Dendritic cell treated with granulocyte-macrophage colony-stimulating factor and Interleukin-4, amounts not matched to agents 40 ng/mL and 50 ng/mL, for 4 days (primary cell): ENCODE data around the gene BCL6.

Source experiments
- H3K27ac Mint-ChIP-seq: one replicate; pipeline ENCODE4 v1.8.0; 2022; ENCODE audit warnings: mild to moderate bottlenecking, mixed read lengths
- H3K27me3 Mint-ChIP-seq: one replicate; pipeline ENCODE4 v1.8.0; 2022; ENCODE audit warnings: mild to moderate bottlenecking, mixed read lengths
- H3K36me3 Mint-ChIP-seq: one replicate; pipeline ENCODE4 v1.8.0; 2022; ENCODE audit warnings: low read depth, mixed read lengths
- H3K4me1 Mint-ChIP-seq: one replicate; pipeline ENCODE4 v1.8.0; 2022; ENCODE audit warnings: low read depth, mixed read lengths
- H3K4me3 Mint-ChIP-seq: one replicate; pipeline ENCODE4 v1.8.0; 2022; ENCODE audit warnings: mild to moderate bottlenecking, moderate library complexity, mixed read lengths
- H3K9me3 Mint-ChIP-seq: one replicate; pipeline ENCODE4 v1.8.0; 2022; ENCODE audit warnings: mixed read lengths
- intact Hi-C: fragments of 100-400 bp; cut with micrococcal nuclease; formaldehyde crosslinking; loops from one replicate; pipeline ENCODE4 v1.15.0; 2022

The BCL6 gene

DNA sequence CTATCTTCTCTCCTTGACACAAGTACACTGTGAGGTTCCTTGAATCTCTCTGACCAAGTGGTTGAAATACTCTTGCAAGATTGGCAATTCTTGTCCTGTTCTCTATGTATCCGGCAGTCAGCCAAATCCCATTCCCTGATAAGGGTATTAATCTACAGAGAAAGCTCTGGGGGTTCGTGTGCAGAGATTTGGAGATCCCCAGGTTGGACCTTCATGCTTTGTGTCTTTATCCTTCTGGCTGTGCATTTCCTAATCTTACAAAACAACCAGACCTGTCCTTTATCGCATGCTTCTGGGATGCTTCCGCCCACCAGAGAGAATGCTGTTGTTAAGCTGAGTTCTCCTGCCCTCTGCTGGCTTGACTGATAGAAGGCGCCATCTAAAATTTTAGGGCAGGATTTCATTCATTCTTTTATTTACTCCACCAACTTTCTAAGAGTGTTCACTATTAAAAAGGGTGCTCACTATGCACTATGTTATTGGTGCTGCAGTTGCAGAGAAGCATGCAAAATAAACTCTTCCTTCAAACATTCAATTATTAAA lies 66.5 kb downstream of the BCL6 start:
- Mint-ChIP-seq H3K27me3 (peaks cover 32% of the 10 kb centered on the region), H3K9me3 (no peaks in the 10 kb centered on the region), H3K27ac (no peak overlapping the region), H3K36me3 (no peaks in the 10 kb centered on the region), H3K4me3 (no peak overlapping the region), H3K4me1 (peaks cover 5% of the 10 kb centered on the region)
- intact Hi-C loops: loop anchor here (1.0 to 2.0 kb wide), 4 partner anchors 36 to 458 kb away; no protein-coding TSS in a partner anchor

DNA sequence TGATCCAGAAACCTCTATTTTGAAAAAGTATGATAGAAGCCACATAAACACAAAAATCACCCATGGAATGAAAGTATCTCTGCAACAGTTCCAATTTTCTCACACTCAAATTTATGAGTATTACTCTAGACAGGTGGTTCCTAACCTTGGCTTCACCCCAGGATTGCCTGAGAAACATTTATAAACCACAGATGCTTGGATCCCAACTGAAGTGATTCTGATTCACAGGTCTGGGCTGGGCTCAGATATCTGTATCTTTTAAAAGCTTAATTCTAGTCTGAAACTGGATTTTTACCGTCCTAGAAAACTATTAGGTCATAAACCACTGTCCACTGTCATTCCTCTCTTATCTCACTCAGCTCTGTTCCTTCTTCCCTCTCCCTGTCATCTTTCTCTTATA lies 67.7 kb downstream of the BCL6 start:
- Mint-ChIP-seq H3K27me3 (peaks cover 28% of the 10 kb centered on the region), H3K9me3 (no peaks in the 10 kb centered on the region), H3K36me3 (no peaks in the 10 kb centered on the region), H3K4me1 (peaks cover 5% of the 10 kb centered on the region), H3K27ac (no peak overlapping the region), H3K4me3 (no peak overlapping the region)
- intact Hi-C loops: loop anchor here (2.0 kb wide), 1 partner anchor 37 kb away; no protein-coding TSS in a partner anchor

DNA sequence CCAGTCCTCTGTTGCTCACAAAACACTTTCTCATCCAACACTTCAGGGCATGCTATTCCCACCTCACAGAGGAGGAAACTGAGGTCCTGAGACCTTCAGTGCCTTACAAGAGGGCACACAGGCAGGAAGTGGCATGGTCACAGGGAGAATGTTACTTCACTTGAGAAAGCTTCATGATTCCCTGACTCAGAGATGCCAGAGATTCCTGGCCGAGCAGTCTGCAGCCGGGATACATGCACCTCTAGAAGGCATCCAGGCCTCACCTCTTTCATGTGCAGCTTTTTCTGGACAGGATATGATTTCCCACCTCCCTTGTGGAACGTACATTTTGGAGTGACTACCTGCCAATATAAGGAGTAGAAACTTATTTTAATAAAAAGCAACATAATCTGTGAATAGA lies 72.3 kb downstream of the BCL6 start:
- intact Hi-C loops: no loop called here

More for the DNA sequence above, 72.3 kb downstream of the BCL6 start:
- H3K4me3 Mint-ChIP-seq: no peak overlapping the region
- peaks cover 42% of the 10 kb centered on the region for H3K27me3 Mint-ChIP-seq
- no peaks in the 10 kb centered on the region for H3K36me3 Mint-ChIP-seq
- H3K9me3 Mint-ChIP-seq: no peaks in the 10 kb centered on the region
- H3K4me1 Mint-ChIP-seq: no peaks in the 10 kb centered on the region
- H3K27ac Mint-ChIP-seq: no peak overlapping the region
